Panc1 (cell line): Measurements from ENCODE around the gene CLIC1.

Source experiments
- POLR2AphosphoS5 ChIP-seq: IDR thresholded peaks from 2 replicates; pipeline ENCODE4 v1.6.1; 2012; ENCODE audit warnings: mild to moderate bottlenecking, low read depth, low read length, moderate library complexity
- TCF7L2 ChIP-seq: IDR thresholded peaks from 2 replicates; pipeline ENCODE4 v1.6.1; 2011; ENCODE audit warnings: mild to moderate bottlenecking, low read depth, low read length, inconsistent platforms
- TF ChIP-seq, protein P1 (sequence below): fragments of 450-650 bp; IDR thresholded peaks from 2 replicates; pipeline ENCODE4 v1.5.1; 2017; ENCODE audit warnings: mild to moderate bottlenecking

DNA sequence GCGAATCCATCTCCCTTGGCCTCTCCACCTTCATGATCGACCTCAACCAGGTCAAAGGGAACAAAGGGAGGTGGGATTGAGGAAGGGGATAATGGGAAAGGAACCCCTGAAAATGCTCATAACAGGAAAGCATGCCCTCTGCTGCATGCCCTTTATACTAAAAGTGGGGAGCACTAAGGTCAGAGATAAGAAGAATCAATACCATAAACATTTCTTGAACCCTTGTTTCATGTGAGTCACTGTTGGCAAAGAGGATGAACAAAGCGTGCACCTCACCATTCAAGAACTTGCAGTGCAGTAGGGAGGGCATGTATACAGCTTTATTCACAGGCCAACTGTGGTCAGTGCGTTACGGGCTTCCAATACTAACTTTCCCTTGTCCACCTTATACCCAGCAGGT is 24.5 kb upstream of the CLIC1 start:
- TF ChIP-seq, protein P1, sequence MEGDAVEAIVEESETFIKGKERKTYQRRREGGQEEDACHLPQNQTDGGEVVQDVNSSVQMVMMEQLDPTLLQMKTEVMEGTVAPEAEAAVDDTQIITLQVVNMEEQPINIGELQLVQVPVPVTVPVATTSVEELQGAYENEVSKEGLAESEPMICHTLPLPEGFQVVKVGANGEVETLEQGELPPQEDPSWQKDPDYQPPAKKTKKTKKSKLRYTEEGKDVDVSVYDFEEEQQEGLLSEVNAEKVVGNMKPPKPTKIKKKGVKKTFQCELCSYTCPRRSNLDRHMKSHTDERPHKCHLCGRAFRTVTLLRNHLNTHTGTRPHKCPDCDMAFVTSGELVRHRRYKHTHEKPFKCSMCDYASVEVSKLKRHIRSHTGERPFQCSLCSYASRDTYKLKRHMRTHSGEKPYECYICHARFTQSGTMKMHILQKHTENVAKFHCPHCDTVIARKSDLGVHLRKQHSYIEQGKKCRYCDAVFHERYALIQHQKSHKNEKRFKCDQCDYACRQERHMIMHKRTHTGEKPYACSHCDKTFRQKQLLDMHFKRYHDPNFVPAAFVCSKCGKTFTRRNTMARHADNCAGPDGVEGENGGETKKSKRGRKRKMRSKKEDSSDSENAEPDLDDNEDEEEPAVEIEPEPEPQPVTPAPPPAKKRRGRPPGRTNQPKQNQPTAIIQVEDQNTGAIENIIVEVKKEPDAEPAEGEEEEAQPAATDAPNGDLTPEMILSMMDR = no peak
- no peak for TF ChIP-seq TCF7L2
- TF ChIP-seq POLR2AphosphoS5 = no peak
